ENCODE data around the gene HOXC10. TPM values are rescaled to one million over a fixed set of nuclear protein-coding genes. Genes with fewer than 3 reads are reported as not detected.

Gene HOXC10
- polyA plus RNA-seq, 3 donors, result not detected

DNA sequence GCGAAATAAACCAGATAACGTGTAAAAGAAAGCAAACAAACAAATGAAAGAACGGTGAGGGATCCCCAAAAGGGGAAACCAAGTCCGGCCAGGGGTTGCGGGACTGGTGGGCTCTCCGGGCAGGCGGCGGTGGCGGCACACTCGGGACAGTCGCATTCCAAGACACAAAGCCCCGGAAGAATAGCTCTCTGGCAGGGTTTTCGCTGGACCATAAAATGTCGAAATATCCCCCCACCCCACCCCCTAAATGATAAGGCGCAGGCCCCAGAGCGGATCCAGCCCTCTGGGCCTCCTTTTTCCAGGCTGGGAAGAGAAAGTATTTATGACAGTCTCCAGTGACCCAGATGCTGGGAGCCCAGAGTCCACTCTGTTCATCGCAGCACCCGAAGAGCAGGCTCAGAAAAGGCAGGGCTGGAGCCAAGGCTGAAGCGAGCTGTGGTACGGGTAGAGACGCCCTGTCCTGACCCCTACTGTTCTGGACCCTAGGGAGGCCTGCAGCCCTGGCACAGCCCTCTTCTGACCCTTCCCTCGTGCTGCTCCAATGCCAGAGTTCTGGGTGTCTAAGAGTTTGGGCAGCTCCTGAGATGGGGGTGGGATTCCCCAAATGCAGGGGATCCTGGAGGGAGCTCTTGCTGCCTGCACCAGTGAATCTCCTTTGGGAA, 21.7 kb downstream of the HOXC10 start:
- H3K4me3 Mint-ChIP-seq, result peak overlapping the region; percentile 85 to 96
- WGBS (ENCODE audit: insufficient coverage), result 11% methylated on average over 12 of the region's 22 CpGs
- no peak overlapping the region for H3K27ac ChIP-seq (ENCODE audit: low read depth in 1 of 2, low read length in 2 of 2)
- H3K4me2 ChIP-seq (replicated peaks; ENCODE audit: extremely low read depth, low read length, poor library complexity, severe bottlenecking), result peak overlapping the region; percentile 85
- H3K9me3 ChIP-seq (replicated peaks in 1 of 2; ENCODE audit: control insufficient read depth in 1 of 2, insufficient read depth in 1 of 2, low read length in 2 of 2), result peaks cover 2 to 54% of the 10 kb centered on the region in 2 donors
- peak overlapping the region; percentile 2 to 73 (median 42) for H3K4me3 ChIP-seq (replicated peaks in 1 of 3; ENCODE audit: low read depth in 2 of 3, low read length in 3 of 3)
- TF ChIP-seq, protein P1, sequence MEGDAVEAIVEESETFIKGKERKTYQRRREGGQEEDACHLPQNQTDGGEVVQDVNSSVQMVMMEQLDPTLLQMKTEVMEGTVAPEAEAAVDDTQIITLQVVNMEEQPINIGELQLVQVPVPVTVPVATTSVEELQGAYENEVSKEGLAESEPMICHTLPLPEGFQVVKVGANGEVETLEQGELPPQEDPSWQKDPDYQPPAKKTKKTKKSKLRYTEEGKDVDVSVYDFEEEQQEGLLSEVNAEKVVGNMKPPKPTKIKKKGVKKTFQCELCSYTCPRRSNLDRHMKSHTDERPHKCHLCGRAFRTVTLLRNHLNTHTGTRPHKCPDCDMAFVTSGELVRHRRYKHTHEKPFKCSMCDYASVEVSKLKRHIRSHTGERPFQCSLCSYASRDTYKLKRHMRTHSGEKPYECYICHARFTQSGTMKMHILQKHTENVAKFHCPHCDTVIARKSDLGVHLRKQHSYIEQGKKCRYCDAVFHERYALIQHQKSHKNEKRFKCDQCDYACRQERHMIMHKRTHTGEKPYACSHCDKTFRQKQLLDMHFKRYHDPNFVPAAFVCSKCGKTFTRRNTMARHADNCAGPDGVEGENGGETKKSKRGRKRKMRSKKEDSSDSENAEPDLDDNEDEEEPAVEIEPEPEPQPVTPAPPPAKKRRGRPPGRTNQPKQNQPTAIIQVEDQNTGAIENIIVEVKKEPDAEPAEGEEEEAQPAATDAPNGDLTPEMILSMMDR (IDR thresholded peaks at IDR 0.05), result no peak
- no peaks in the 10 kb centered on the region for H4K20me1 ChIP-seq (ENCODE audit: insufficient read depth, low read length)
- H2AFZ ChIP-seq (ENCODE audit: insufficient read depth, low read depth, low read length, poor library complexity, severe bottlenecking), result peak overlapping the region; percentile 66
- no peaks in the 10 kb centered on the region for H3K79me2 ChIP-seq (ENCODE audit: insufficient read depth, low read length)
- no peak for DNase-seq
- peaks cover 5 to 18% of the 10 kb centered on the region in 2 donors for H3K36me3 Mint-ChIP-seq
- peaks cover 33% of the 10 kb centered on the region for H3K4me1 Mint-ChIP-seq
- H3K4me1 ChIP-seq (ENCODE audit: control insufficient read depth in 1 of 2, insufficient read depth in 2 of 2, low read length in 2 of 2), result peaks cover 14 to 17% of the 10 kb centered on the region in 2 donors
- peaks cover 85 to 98% of the 10 kb centered on the region in 2 donors for H3K27me3 ChIP-seq (ENCODE audit: control insufficient read depth in 2 of 2, insufficient read depth in 2 of 2, low read length in 2 of 2)
- H3K9ac ChIP-seq (ENCODE audit: insufficient read depth, low read length, poor library complexity, severe bottlenecking), result no peak overlapping the region
- no peaks in the 10 kb centered on the region for H3K36me3 ChIP-seq (replicated peaks in 1 of 2; ENCODE audit: control insufficient read depth in 1 of 2, insufficient read depth in 2 of 2, low read length in 2 of 2)
- peak overlapping the region in 1 of 7 donors; percentile 66 for H3K27ac Mint-ChIP-seq
- intact Hi-C loops (cut with micrococcal nuclease), result loop anchor here (2.0 to 5.0 kb wide), 2 partner anchors 194 to 196 kb away; no protein-coding TSS in a partner anchor
- peaks cover 98 to 99% (median 98%) of the 10 kb centered on the region in 3 donors for H3K27me3 Mint-ChIP-seq (ENCODE audit: low read depth in 3 of 3)
- H3K9me3 Mint-ChIP-seq, result peaks cover 0 to 26% (median 16%) of the 10 kb centered on the region in 7 donors

DNA sequence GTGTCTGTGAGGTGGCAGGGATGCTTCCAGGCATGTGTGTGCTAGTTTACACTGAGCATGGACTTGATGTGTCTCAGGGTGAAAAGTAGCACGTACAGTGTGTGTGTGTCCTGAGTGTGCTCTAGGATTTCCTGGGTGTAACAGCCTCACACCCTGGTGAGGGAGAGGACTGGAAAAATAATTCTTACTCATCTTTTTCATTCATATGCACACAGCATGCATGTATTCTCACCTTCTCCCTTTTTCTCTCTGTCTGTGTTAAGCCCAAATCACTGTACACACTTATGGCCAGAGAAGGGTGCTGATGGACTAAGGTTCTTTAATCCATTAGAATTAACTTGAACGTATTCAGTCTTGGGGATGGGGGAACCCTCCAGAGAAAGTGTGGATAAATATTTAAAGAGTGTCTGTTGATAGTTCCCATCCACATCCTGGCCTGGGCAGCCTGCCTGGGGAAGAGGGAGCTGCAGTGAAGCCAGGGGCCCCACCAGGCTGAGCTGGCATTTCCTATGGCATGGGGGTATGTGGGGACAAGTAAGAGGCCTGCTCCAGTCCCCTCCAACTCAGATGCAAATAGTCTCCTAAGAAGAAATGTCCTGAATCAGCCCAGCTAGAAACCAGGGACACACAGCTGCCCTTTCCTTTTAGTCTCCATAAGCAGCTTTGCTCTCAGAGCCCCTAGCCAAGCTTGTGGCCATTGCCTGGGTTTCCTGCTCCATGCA, 22.8 kb downstream of the HOXC10 start:
- Histone ChIP-seq H3K27ac (ENCODE audit: low read depth in 1 of 2, low read length in 2 of 2) (no peak overlapping the region), H3K9ac (ENCODE audit: insufficient read depth, low read length, poor library complexity, severe bottlenecking) (no peak overlapping the region), H3K4me2 (replicated peaks; ENCODE audit: extremely low read depth, low read length, poor library complexity, severe bottlenecking) (no peak overlapping the region), H2AFZ (ENCODE audit: insufficient read depth, low read depth, low read length, poor library complexity, severe bottlenecking) (no peak overlapping the region), H4K20me1 (ENCODE audit: insufficient read depth, low read length) (no peaks in the 10 kb centered on the region), H3K4me1 (ENCODE audit: control insufficient read depth in 1 of 2, insufficient read depth in 2 of 2, low read length in 2 of 2) (peaks cover 14 to 17% of the 10 kb centered on the region in 2 donors), H3K79me2 (ENCODE audit: insufficient read depth, low read length) (no peaks in the 10 kb centered on the region), H3K9me3 (replicated peaks in 1 of 2; ENCODE audit: control insufficient read depth in 1 of 2, insufficient read depth in 1 of 2, low read length in 2 of 2) (peaks cover 2 to 52% of the 10 kb centered on the region in 2 donors), H3K4me3 (replicated peaks in 1 of 3; ENCODE audit: low read depth in 2 of 3, low read length in 3 of 3) (peak overlapping the region in 1 of 3 experiments; percentile 73), H3K27me3 (ENCODE audit: control insufficient read depth in 2 of 2, insufficient read depth in 2 of 2, low read length in 2 of 2) (peaks cover 84 to 98% of the 10 kb centered on the region in 2 donors), H3K36me3 (replicated peaks in 1 of 2; ENCODE audit: control insufficient read depth in 1 of 2, insufficient read depth in 2 of 2, low read length in 2 of 2) (no peaks in the 10 kb centered on the region)
- Mint-ChIP-seq H3K4me1 (peaks cover 31% of the 10 kb centered on the region), H3K27ac (no peak overlapping the region), H3K36me3 (peaks cover 5 to 18% of the 10 kb centered on the region in 2 donors), H3K4me3 (peak overlapping the region in 1 of 2 donors; percentile 96), H3K27me3 (ENCODE audit: low read depth in 3 of 3) (peaks cover 97 to 98% (median 98%) of the 10 kb centered on the region in 3 donors), H3K9me3 (peaks cover 0 to 27% (median 17%) of the 10 kb centered on the region in 7 donors)
- WGBS (ENCODE audit: insufficient coverage), result no CpG with 5 or more reads among the region's 2 CpGs
- TF ChIP-seq, protein P1 (IDR thresholded peaks at IDR 0.05), result no peak
- intact Hi-C loops (cut with micrococcal nuclease), result loop anchor here (2.0 to 5.0 kb wide), 2 partner anchors 193 to 195 kb away; no protein-coding TSS in a partner anchor
- DNase-seq, result no peak

Data from CD14-positive monocyte (primary cell).